ENCODE measurements around the gene WDR70. TPM values are rescaled to one million over a fixed set of nuclear protein-coding genes. Genes with fewer than 3 reads are reported as not detected.

WDR70 gene
- total and polyA plus RNA-seq, 4 donors, result 4.0 to 17.7 (median 14.5) TPM

DNA sequence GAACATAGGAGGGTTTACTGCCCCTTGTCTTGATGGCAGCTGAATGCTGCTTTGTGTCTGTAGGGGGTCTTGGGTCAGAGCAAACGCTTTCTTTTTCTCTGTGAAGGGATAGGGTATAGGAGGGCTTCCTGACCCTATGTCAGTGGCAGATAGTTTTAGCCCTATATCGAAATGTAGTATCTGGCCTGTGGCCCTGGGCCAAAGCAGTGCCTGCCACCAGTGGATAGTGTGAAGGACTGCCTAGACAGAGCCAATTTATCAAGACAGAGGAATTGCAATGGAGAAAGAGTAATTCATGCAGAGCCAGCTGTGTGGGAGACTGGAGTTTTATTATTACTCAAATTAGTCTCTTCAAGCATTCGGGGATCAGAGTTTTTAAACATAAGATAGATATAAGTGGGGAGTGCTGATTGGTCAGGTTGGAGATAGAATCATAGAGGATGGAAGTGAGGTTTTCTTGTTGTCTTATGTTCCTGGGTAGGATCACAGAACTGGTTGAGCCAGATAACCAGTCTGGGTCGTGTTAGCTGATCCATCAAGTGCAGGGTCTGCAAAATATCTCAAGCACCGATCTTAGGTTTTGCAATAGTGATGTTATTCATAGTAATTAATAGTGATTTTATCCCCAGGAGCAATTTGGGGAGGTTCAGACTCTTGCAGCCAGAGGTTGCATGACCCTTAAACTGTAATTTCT is 282.3 kb downstream of the WDR70 start:
- peaks cover 0 to 6% (median under 1%) of the 10 kb centered on the region in 4 donors for H3K4me1 ChIP-seq (ENCODE audit: control insufficient read depth in 4 of 4, insufficient read depth in 4 of 4, low read length in 3 of 4)
- H3K9ac ChIP-seq (ENCODE audit: low read depth in 1 of 2, low read length in 2 of 2), result no peak overlapping the region
- H3K27ac ChIP-seq (ENCODE audit: low read depth in 1 of 2, low read length in 2 of 2), result no peak overlapping the region
- no peak for DNase-seq (ENCODE audit: low spot score)
- WGBS, result 83% methylated on average over 5 of the region's 5 CpGs
- no peaks in the 10 kb centered on the region for H3K9me3 ChIP-seq (ENCODE audit: control insufficient read depth in 4 of 4, low read length in 3 of 4)
- no peak overlapping the region for H3K4me3 ChIP-seq (ENCODE audit: low read depth in 1 of 3, low read length in 3 of 3)
- no peaks in the 10 kb centered on the region for H3K36me3 ChIP-seq (ENCODE audit: control insufficient read depth in 4 of 4, insufficient read depth in 3 of 4, low read depth in 1 of 4, low read length in 3 of 4)
- H3K27me3 ChIP-seq (ENCODE audit: control insufficient read depth in 4 of 4, insufficient read depth in 4 of 4, low read length in 3 of 4), result no peaks in the 10 kb centered on the region
- TF ChIP-seq, protein P1, sequence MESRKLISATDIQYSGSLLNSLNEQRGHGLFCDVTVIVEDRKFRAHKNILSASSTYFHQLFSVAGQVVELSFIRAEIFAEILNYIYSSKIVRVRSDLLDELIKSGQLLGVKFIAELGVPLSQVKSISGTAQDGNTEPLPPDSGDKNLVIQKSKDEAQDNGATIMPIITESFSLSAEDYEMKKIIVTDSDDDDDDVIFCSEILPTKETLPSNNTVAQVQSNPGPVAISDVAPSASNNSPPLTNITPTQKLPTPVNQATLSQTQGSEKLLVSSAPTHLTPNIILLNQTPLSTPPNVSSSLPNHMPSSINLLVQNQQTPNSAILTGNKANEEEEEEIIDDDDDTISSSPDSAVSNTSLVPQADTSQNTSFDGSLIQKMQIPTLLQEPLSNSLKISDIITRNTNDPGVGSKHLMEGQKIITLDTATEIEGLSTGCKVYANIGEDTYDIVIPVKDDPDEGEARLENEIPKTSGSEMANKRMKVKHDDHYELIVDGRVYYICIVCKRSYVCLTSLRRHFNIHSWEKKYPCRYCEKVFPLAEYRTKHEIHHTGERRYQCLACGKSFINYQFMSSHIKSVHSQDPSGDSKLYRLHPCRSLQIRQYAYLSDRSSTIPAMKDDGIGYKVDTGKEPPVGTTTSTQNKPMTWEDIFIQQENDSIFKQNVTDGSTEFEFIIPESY (IDR thresholded peaks at IDR 0.05), result no peak
- no peak for TF ChIP-seq TAF1 (conservative IDR thresholded peaks at IDR 0.05)

DNA sequence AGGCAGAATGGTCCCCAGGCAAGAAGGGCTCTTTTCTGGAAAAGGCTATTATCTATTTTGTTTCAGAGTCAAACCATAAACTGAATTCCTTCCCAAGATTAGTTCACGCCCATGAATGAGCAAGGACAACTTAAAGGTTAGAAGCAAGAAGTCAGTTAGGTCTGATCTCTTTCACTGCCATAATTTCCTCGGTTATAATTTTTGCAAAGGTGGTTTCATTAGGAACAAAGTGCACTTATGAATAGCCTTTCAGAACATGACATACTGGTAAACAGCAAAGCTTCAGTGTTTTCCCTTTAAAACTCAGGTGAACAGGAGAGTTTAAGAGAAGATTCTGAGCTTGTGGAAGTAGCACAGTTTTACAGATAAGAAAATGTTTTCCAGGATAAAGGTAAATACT is 282.8 kb downstream of the WDR70 start:
- Histone ChIP-seq H3K4me1 (ENCODE audit: control insufficient read depth in 4 of 4, insufficient read depth in 4 of 4, low read length in 3 of 4) (peaks cover 0 to 6% (median under 1%) of the 10 kb centered on the region in 4 donors), H3K27me3 (ENCODE audit: control insufficient read depth in 4 of 4, insufficient read depth in 4 of 4, low read length in 3 of 4) (no peaks in the 10 kb centered on the region), H3K4me3 (ENCODE audit: low read depth in 1 of 3, low read length in 3 of 3) (no peak overlapping the region), H3K27ac (ENCODE audit: low read depth in 1 of 2, low read length in 2 of 2) (no peak overlapping the region), H3K9ac (ENCODE audit: low read depth in 1 of 2, low read length in 2 of 2) (no peak overlapping the region), H3K9me3 (ENCODE audit: control insufficient read depth in 4 of 4, low read length in 3 of 4) (no peaks in the 10 kb centered on the region), H3K36me3 (ENCODE audit: control insufficient read depth in 4 of 4, insufficient read depth in 3 of 4, low read depth in 1 of 4, low read length in 3 of 4) (no peaks in the 10 kb centered on the region)
- 76% methylated on average over 2 of the region's 2 CpGs for WGBS
- TF ChIP-seq, protein P2, sequence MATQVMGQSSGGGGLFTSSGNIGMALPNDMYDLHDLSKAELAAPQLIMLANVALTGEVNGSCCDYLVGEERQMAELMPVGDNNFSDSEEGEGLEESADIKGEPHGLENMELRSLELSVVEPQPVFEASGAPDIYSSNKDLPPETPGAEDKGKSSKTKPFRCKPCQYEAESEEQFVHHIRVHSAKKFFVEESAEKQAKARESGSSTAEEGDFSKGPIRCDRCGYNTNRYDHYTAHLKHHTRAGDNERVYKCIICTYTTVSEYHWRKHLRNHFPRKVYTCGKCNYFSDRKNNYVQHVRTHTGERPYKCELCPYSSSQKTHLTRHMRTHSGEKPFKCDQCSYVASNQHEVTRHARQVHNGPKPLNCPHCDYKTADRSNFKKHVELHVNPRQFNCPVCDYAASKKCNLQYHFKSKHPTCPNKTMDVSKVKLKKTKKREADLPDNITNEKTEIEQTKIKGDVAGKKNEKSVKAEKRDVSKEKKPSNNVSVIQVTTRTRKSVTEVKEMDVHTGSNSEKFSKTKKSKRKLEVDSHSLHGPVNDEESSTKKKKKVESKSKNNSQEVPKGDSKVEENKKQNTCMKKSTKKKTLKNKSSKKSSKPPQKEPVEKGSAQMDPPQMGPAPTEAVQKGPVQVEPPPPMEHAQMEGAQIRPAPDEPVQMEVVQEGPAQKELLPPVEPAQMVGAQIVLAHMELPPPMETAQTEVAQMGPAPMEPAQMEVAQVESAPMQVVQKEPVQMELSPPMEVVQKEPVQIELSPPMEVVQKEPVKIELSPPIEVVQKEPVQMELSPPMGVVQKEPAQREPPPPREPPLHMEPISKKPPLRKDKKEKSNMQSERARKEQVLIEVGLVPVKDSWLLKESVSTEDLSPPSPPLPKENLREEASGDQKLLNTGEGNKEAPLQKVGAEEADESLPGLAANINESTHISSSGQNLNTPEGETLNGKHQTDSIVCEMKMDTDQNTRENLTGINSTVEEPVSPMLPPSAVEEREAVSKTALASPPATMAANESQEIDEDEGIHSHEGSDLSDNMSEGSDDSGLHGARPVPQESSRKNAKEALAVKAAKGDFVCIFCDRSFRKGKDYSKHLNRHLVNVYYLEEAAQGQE (IDR thresholded peaks at IDR 0.05), result no peak
- TF ChIP-seq, protein P3, sequence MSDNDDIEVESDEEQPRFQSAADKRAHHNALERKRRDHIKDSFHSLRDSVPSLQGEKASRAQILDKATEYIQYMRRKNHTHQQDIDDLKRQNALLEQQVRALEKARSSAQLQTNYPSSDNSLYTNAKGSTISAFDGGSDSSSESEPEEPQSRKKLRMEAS (IDR thresholded peaks at IDR 0.05), result no peak
- TF ChIP-seq EGR1 (IDR thresholded peaks at IDR 0.05; ENCODE audit: low read depth in 2 of 2) (no peak), RXRA (IDR thresholded peaks at IDR 0.05) (no peak), JUND (IDR thresholded peaks at IDR 0.05) (no peak), YY1 (IDR thresholded peaks at IDR 0.05) (no peak), HNF4G (IDR thresholded peaks at IDR 0.05) (no peak), TAF1 (conservative IDR thresholded peaks at IDR 0.05) (no peak)
- TF ChIP-seq, protein P4, sequence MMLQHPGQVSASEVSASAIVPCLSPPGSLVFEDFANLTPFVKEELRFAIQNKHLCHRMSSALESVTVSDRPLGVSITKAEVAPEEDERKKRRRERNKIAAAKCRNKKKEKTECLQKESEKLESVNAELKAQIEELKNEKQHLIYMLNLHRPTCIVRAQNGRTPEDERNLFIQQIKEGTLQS (IDR thresholded peaks at IDR 0.05), result no peak
- TF ChIP-seq, protein P1 (IDR thresholded peaks at IDR 0.05), result no peak
- no peak for DNase-seq (ENCODE audit: low spot score)

All from liver (tissue), 9 donors.